ENCODE measurements around the gene UFM1. TPM values are rescaled to one million over a fixed set of nuclear protein-coding genes. Genes with fewer than 3 reads are reported as not detected.

UFM1 gene
- 122 and 143 TPM in 2 replicates for total RNA-seq

GRCh38 chr13:38349390-38350113 lies at the start of gene UFM1:
Gene UFM1 (plus strand): TSS chr13:38349851. CDS start chr13:38349920, 69 bp downstream.

